Mesothelial cell of epicardium (in vitro differentiated cells): Measurements from ENCODE around the gene RPL23. TPM values are rescaled to one million over a fixed set of nuclear protein-coding genes. Genes with fewer than 3 reads are reported as not detected.

ENCODE experiments used
- DNase-seq, 2 experiments: peaks; one replicate each; pipeline ENCODE4 v3.0.0; 2021; ENCODE audit warnings: low spot score in 2 of 2; ENCODE audit not compliant: unreplicated experiment in 2 of 2
- H3K27ac Mint-ChIP-seq: 2 replicates; pipeline ENCODE4 v1.8.0; 2021; ENCODE audit warnings: mixed read lengths
- H3K27me3 Mint-ChIP-seq: 2 replicates; pipeline ENCODE4 v1.8.0; 2021; ENCODE audit warnings: low read depth, mixed read lengths
- H3K36me3 Mint-ChIP-seq: 2 replicates; pipeline ENCODE4 v1.8.0; 2021; ENCODE audit warnings: mixed read lengths
- H3K4me1 Mint-ChIP-seq: 2 replicates; pipeline ENCODE4 v1.8.0; 2021; ENCODE audit warnings: mixed read lengths
- H3K4me3 Mint-ChIP-seq: 2 replicates; pipeline ENCODE4 v1.8.0; 2021; ENCODE audit warnings: mild to moderate bottlenecking, moderate library complexity, mixed read lengths
- H3K9me3 Mint-ChIP-seq: 2 replicates; pipeline ENCODE4 v1.8.0; 2021; ENCODE audit warnings: mixed read lengths
- CTCF ChIP-seq: fragments of 200-600 bp; sonication (generic); IDR thresholded peaks from one replicate; pipeline ENCODE4 v1.5.0; 2021; ENCODE audit warnings: antibody characterized with exemption; ENCODE audit not compliant: unreplicated experiment
- total RNA-seq: library from RNA; stranded (reverse); gene quantifications from 3 replicates; pipeline ENCODE4 v1.2.1, GENCODE V29; 2021

RPL23 gene
- total RNA-seq, 1 donor from 2014 or later, result 1,597 TPM

- no peak for DNase-seq
- no peaks in the 10 kb centered on the region for H3K9me3 Mint-ChIP-seq
- no peak for TF ChIP-seq CTCF
- no peaks in the 10 kb centered on the region for H3K27me3 Mint-ChIP-seq
- peak overlapping the region; percentile 97 for H3K27ac Mint-ChIP-seq
- peaks cover 69% of the 10 kb centered on the region for H3K4me1 Mint-ChIP-seq
- H3K4me3 Mint-ChIP-seq, result no peak overlapping the region
- peaks cover 17% of the 10 kb centered on the region for H3K36me3 Mint-ChIP-seq
Measured at GRCh38 chr17:38882870-38883269, 29.3 kb upstream of the RPL23 start.

- peak; percentile 69 to 81 for DNase-seq
- H3K4me1 Mint-ChIP-seq, result peaks cover 71% of the 10 kb centered on the region
- TF ChIP-seq CTCF, result no peak
- H3K27me3 Mint-ChIP-seq, result no peaks in the 10 kb centered on the region
- peaks cover 18% of the 10 kb centered on the region for H3K36me3 Mint-ChIP-seq
- H3K4me3 Mint-ChIP-seq, result peak overlapping the region; percentile 44
- peak overlapping the region; percentile 97 for H3K27ac Mint-ChIP-seq
- no peaks in the 10 kb centered on the region for H3K9me3 Mint-ChIP-seq
Measured at GRCh38 chr17:38881600-38882191, 28.2 kb upstream of the RPL23 start.

GRCh38 chr17:38879878-38880665 lies 26.6 kb upstream of the RPL23 start:
- peak overlapping the region; percentile 97 for H3K27ac Mint-ChIP-seq
- DNase-seq, result peak in 1 of 2 experiments; percentile 60
- H3K27me3 Mint-ChIP-seq, result no peaks in the 10 kb centered on the region
- peaks cover 18% of the 10 kb centered on the region for H3K36me3 Mint-ChIP-seq
- TF ChIP-seq CTCF, result no peak
- peaks cover 69% of the 10 kb centered on the region for H3K4me1 Mint-ChIP-seq
- no peaks in the 10 kb centered on the region for H3K9me3 Mint-ChIP-seq
- H3K4me3 Mint-ChIP-seq, result peak overlapping the region; percentile 41

GRCh38 chr17:38877130-38877851 lies 23.8 kb upstream of the RPL23 start:
- H3K4me3 Mint-ChIP-seq, result no peak overlapping the region

More at GRCh38 chr17:38877130-38877851, 23.8 kb upstream of the RPL23 start:
- DNase-seq, result no peak
- Mint-ChIP-seq H3K27me3 (no peaks in the 10 kb centered on the region), H3K36me3 (peaks cover 10% of the 10 kb centered on the region), H3K9me3 (no peaks in the 10 kb centered on the region), H3K4me1 (peaks cover 79% of the 10 kb centered on the region), H3K27ac (peak overlapping the region; percentile 87)
- no peak for TF ChIP-seq CTCF
